ENCODE measurements around the gene C1QL3.

Gene C1QL3

GRCh38 chr10:16472828-16473227, 48.9 kb downstream of the C1QL3 start:
- H3K4me3 ChIP-seq (ENCODE audit: insufficient read length, low read depth) = no peak overlapping the region

GRCh38 chr10:16470747-16471146, 50.9 kb downstream of the C1QL3 start:
- Histone ChIP-seq H3K36me3 (ENCODE audit: insufficient read depth, insufficient read length, low read length) (no peaks in the 10 kb centered on the region), H3K4me1 (ENCODE audit: insufficient read depth, insufficient read length) (no peaks in the 10 kb centered on the region), H3K9ac (ENCODE audit: insufficient read length, low read depth) (no peak overlapping the region), H3K4me3 (ENCODE audit: insufficient read length, low read depth) (no peak overlapping the region), H3K9me3 (ENCODE audit: insufficient read depth, low read length) (no peaks in the 10 kb centered on the region), H3K27me3 (ENCODE audit: insufficient read depth, insufficient read length) (no peaks in the 10 kb centered on the region)
- no peak for TF ChIP-seq ZNF274 (IDR thresholded peaks at IDR 0.05; ENCODE audit: low read depth, low read length)
- TF ChIP-seq SUZ12 (IDR thresholded peaks at IDR 0.05; ENCODE audit: extremely low read depth, insufficient read depth, insufficient read length) = no peak
- no peak for TF ChIP-seq YY1 (IDR thresholded peaks at IDR 0.05; ENCODE audit: insufficient read depth, insufficient read length)
- no peak for DNase-seq (ENCODE audit: low read depth, low spot score)

More at GRCh38 chr10:16472828-16473227, 48.9 kb downstream of the C1QL3 start:
- no peaks in the 10 kb centered on the region for H3K36me3 ChIP-seq (ENCODE audit: insufficient read depth, insufficient read length, low read length)
- H3K27me3 ChIP-seq (ENCODE audit: insufficient read depth, insufficient read length) = no peaks in the 10 kb centered on the region
- no peaks in the 10 kb centered on the region for H3K4me1 ChIP-seq (ENCODE audit: insufficient read depth, insufficient read length)
- no peak for TF ChIP-seq YY1 (IDR thresholded peaks at IDR 0.05; ENCODE audit: insufficient read depth, insufficient read length)
- no peak for TF ChIP-seq SUZ12 (IDR thresholded peaks at IDR 0.05; ENCODE audit: extremely low read depth, insufficient read depth, insufficient read length)
- H3K9me3 ChIP-seq (ENCODE audit: insufficient read depth, low read length) = no peaks in the 10 kb centered on the region
- no peak overlapping the region for H3K9ac ChIP-seq (ENCODE audit: insufficient read length, low read depth)
- no peak for DNase-seq (ENCODE audit: low read depth, low spot score)

- Histone ChIP-seq H3K9me3 (ENCODE audit: insufficient read depth, low read length) (no peaks in the 10 kb centered on the region), H3K36me3 (ENCODE audit: insufficient read depth, insufficient read length, low read length) (no peaks in the 10 kb centered on the region), H3K4me3 (ENCODE audit: insufficient read length, low read depth) (no peak overlapping the region), H3K27me3 (ENCODE audit: insufficient read depth, insufficient read length) (no peaks in the 10 kb centered on the region), H3K9ac (ENCODE audit: insufficient read length, low read depth) (no peak overlapping the region), H3K4me1 (ENCODE audit: insufficient read depth, insufficient read length) (no peaks in the 10 kb centered on the region)
- no peak for DNase-seq (ENCODE audit: low read depth, low spot score)
- TF ChIP-seq SUZ12 (IDR thresholded peaks at IDR 0.05; ENCODE audit: extremely low read depth, insufficient read depth, insufficient read length) (no peak), YY1 (IDR thresholded peaks at IDR 0.05; ENCODE audit: insufficient read depth, insufficient read length) (no peak), ZNF274 (IDR thresholded peaks at IDR 0.05; ENCODE audit: low read depth, low read length) (no peak)
These were observed 55.7 kb downstream of the C1QL3 start for GRCh38 chr10:16466001-16466400.

All from NT2/D1 (cell line).